Hindlimb muscle (tissue), 1 donor: ENCODE data around the gene FCER1A. TPM values are rescaled to one million over a fixed set of nuclear protein-coding genes. Genes with fewer than 3 reads are reported as not detected.

ENCODE experiments used
- DNase-seq: peaks from one replicate; pipeline ENCODE4 v3.0.0-alpha.2; 2013
- polyA plus RNA-seq: library from polyadenylated mRNA; unstranded; fragments of 120-200 nt; gene quantifications from one replicate; pipeline ENCODE4 v1.2.1, GENCODE V29; 2013; ENCODE audit not compliant: insufficient read length

FCER1A gene
- polyA plus RNA-seq, 1 donor = 0.50 TPM

DNA sequence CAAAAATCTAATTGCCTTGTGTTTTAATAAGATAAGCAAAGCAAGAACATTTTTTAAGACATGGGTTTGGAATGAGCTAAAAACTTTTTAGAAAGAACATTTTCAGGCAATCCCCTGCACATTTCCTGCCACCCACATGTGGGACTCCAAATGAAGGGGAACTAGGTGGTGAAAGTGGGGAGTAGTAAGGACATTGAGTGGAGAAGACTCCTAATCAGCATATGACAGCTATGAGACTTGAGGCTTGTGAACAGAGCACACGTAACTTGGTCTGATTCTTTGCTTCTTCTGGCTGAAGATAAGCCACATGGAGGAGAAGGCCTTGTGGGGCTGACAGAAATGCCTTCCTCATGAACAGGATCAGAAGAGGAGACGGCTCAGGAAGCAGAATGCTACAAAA, 50.3 kb downstream of the FCER1A start:
- DNase-seq = no peak

Other genes starting within 250 kb of the FCER1A start
- 0.40 TPM for gene AIM2, start 225.6 kb upstream of the FCER1A start, polyA plus RNA-seq
- gene CADM3, start 130.7 kb upstream of the FCER1A start, polyA plus RNA-seq = 0.92 TPM
- gene ACKR1, start 97.5 kb upstream of the FCER1A start, polyA plus RNA-seq = 6.5 TPM
- gene OR10J4, start 129.9 kb downstream of the FCER1A start, polyA plus RNA-seq = not detected
- gene OR10J1, start 137.4 kb downstream of the FCER1A start, polyA plus RNA-seq = not detected
- not detected for gene OR10J5, start 233.7 kb downstream of the FCER1A start, polyA plus RNA-seq